Measurements from ENCODE around the gene CACNA2D3. TPM values are rescaled to one million over a fixed set of nuclear protein-coding genes. Genes with fewer than 3 reads are reported as not detected.

Gene CACNA2D3
- total and polyA plus RNA-seq, 7 donors = 2.7 to 13.5 (median 9.0) TPM

- intact Hi-C loops (cut with DNase I) = loop anchor here in 1 of 2 donors (10.0 kb wide), 1 partner anchor 176 kb away; no protein-coding TSS in a partner anchor
- Histone ChIP-seq H3K27me3 (ENCODE audit: insufficient read depth in 3 of 3, low read length in 2 of 3) (no peaks in the 10 kb centered on the region), H3K4me1 (peaks cover 9% of the 10 kb centered on the region), H3K36me3 (ENCODE audit: insufficient read depth in 1 of 2, low read depth in 1 of 2) (no peaks in the 10 kb centered on the region), H3K27ac (no peak overlapping the region), H3K9me3 (no peaks in the 10 kb centered on the region), H3K4me3 (peak overlapping the region; percentile 73)
- 5 to 6% (median 6%) methylated on average over 45 of the region's 45 CpGs for WGBS, 3 donors
- peak in 1 of 2 donors; percentile 67 for DNase-seq
- peak; percentile 39 to 67 (median 54) for ATAC-seq
- TF ChIP-seq CTCF (IDR thresholded peaks at IDR 0.05) = no peak
These were observed 1.5 kb upstream of the CACNA2D3 start for GRCh38 chr3:54120657-54121413.

GRCh38 chr3:54121414-54122323, 683 bp upstream of the CACNA2D3 start:
- Histone ChIP-seq H3K27me3 (ENCODE audit: insufficient read depth in 3 of 3, low read length in 2 of 3) (no peaks in the 10 kb centered on the region), H3K9me3 (no peaks in the 10 kb centered on the region), H3K36me3 (ENCODE audit: insufficient read depth in 1 of 2, low read depth in 1 of 2) (no peaks in the 10 kb centered on the region), H3K4me3 (peak overlapping the region; percentile 73), H3K27ac (peak overlapping the region; percentile 64), H3K4me1 (peaks cover 9% of the 10 kb centered on the region)
- DNase-seq (peak in 1 of 2 donors; percentile 68), ATAC-seq (peak; percentile 53 to 70 (median 64))
- intact Hi-C loops (cut with DNase I) = loop anchor here in 1 of 2 donors (10.0 kb wide), 1 partner anchor 177 kb away; no protein-coding TSS in a partner anchor
- 0 to 1% (median 1%) methylated on average over 58 to 107 of the region's 107 CpGs for WGBS, 3 donors
- no peak for TF ChIP-seq CTCF (IDR thresholded peaks at IDR 0.05)

- H3K27ac ChIP-seq = peak overlapping the region; percentile 50
These were observed 837 bp downstream of the CACNA2D3 start for GRCh38 chr3:54123003-54123775.

More at GRCh38 chr3:54123003-54123775, 837 bp downstream of the CACNA2D3 start:
- WGBS, 3 donors = 1 to 2% (median 2%) methylated on average over 32 of the region's 32 CpGs
- intact Hi-C loops (cut with DNase I) = loop anchor here in 1 of 2 donors (10.0 kb wide), 1 partner anchor 178 kb away; no protein-coding TSS in a partner anchor
- H3K27me3 ChIP-seq (ENCODE audit: insufficient read depth in 3 of 3, low read length in 2 of 3) = no peaks in the 10 kb centered on the region
- H3K4me3 ChIP-seq = peak overlapping the region; percentile 73
- peak in 3 of 4 donors; percentile 75 to 79 (median 76) for ATAC-seq
- no peak for DNase-seq
- no peaks in the 10 kb centered on the region for H3K36me3 ChIP-seq (ENCODE audit: insufficient read depth in 1 of 2, low read depth in 1 of 2)
- no peaks in the 10 kb centered on the region for H3K9me3 ChIP-seq
- H3K4me1 ChIP-seq = peaks cover 9% of the 10 kb centered on the region
- no peak for TF ChIP-seq CTCF (IDR thresholded peaks at IDR 0.05)

Measured in psoas muscle (tissue), 8 donors.